Measurements from ENCODE around the gene PRR29. TPM values are rescaled to one million over a fixed set of nuclear protein-coding genes. Genes with fewer than 3 reads are reported as not detected.

PRR29 gene
- total RNA-seq, 6 experiments from 2014 or later, result 0.17 to 0.27 (median 0.19) TPM; not detected in 3

DNA sequence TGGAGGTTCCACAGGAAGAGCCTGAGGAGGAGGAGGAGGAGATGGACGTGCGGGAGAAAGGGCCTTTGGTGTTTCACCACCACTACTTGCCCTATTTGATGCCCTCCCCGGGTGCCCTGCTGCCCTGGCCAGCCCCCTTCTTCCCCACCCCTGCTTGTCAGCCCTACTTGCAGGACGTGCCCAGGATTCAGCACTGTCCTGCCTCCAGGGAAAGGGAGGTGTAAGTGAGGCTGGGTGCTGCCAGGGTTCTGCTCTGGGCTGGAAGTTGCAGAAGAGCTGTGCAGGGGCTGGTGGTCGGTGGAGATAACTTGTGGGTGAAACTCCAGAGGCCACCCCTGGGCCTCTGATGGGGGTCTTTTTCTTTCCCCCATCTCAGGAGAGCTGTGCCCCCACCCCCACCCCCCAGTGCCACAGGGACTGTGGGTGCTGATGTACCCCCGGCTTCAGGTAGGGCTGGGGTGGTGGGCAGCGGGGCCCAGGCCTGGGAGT is 3.0 kb downstream of the PRR29 start:
- Mint-ChIP-seq H3K27ac (no peak overlapping the region), H3K4me1 (ENCODE audit: low read depth) (peaks cover 14% of the 10 kb centered on the region), H3K4me3 (no peak overlapping the region), H3K36me3 (ENCODE audit: low read depth) (no peaks in the 10 kb centered on the region), H3K9me3 (no peaks in the 10 kb centered on the region), H3K27me3 (ENCODE audit: insufficient read depth) (peaks cover 27% of the 10 kb centered on the region)
- TF ChIP-seq, protein P1, sequence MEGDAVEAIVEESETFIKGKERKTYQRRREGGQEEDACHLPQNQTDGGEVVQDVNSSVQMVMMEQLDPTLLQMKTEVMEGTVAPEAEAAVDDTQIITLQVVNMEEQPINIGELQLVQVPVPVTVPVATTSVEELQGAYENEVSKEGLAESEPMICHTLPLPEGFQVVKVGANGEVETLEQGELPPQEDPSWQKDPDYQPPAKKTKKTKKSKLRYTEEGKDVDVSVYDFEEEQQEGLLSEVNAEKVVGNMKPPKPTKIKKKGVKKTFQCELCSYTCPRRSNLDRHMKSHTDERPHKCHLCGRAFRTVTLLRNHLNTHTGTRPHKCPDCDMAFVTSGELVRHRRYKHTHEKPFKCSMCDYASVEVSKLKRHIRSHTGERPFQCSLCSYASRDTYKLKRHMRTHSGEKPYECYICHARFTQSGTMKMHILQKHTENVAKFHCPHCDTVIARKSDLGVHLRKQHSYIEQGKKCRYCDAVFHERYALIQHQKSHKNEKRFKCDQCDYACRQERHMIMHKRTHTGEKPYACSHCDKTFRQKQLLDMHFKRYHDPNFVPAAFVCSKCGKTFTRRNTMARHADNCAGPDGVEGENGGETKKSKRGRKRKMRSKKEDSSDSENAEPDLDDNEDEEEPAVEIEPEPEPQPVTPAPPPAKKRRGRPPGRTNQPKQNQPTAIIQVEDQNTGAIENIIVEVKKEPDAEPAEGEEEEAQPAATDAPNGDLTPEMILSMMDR (IDR thresholded peaks at IDR 0.05), result no peak
- DNase-seq, result no peak

DNA sequence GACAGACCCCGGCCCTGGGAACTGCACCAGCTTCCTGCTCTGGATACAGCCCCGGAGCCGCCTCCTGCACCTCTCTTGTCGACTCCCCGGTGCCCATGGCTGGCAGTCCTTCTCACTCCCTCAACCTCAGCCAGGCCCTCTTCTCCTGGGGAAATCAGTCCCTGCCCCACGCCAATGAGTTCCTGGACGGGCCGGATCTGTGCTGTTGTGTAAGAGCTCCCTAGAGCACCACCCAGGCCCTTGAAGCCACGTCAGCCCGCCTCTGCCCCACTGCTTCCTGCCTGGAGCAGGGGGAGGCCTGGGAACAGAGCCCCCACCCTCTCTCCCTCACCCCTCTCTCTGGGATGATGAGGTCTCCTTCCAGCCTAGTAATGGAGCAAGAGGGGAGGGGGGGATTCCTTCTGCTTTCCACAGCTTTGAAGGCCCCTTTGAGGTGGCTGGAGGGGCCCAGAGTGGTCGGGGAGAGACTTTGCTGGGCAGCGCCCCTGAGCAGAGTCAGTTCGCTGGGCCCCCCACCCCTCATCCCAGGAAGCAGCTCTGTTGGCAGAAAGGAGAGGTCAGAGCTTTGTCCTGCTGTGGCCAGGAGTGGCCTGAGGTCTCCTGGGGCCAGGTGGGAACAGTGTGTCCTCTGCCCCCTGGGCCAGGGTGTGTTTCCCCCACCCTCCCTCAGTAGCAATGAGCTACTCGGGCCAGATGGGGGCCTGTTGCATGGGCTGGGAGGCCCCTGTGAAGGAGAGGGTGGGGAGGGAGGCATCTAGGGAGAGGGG is 3.8 kb downstream of the PRR29 start:
- DNase-seq, result no peak
- H3K27ac Mint-ChIP-seq, result no peak overlapping the region

DNA sequence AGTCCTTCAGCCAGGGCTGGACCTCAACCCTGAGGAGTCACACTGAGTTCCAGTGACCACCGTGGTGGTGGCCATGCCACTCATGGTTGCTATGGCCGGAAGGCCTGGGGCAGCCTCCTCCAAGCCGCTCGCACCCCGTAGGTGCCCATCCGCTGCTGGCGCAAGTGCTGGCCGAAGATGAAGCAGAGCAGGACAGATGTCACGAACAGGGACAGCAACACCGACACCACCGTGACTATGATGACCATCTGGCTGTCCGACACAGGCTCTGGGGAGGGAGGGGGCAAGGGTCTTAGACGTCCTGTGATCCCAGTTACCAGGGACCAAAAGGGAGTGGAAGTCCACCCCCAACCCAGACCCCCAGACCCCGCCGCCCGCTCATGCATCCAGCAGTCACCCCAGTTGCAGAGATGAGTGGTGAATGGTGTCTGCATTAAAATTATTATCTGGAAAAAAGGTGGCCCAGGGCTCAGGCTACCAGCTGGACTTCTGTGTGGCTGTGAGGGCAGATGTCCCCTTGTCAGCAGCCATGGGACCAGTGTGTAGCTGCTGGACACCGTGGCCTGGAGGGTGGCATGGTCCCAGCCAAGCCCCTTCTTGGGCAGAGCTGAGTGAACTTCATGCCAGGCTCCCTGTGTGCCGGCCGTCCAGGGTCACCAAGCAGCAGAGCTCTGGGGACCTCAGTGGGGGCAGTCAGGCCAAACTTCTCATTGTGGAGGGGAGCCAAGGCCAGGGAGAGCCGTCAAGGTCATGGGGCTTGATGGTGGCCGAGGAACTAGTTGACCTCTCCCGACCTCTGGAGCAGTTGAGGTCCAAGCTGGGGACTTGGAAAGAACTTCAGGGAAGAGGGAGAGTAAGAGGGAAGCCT is 4.7 kb downstream of the PRR29 start:
- H3K36me3 Mint-ChIP-seq (ENCODE audit: low read depth), result no peaks in the 10 kb centered on the region
- H3K4me1 Mint-ChIP-seq (ENCODE audit: low read depth), result peaks cover 25% of the 10 kb centered on the region
- H3K4me3 Mint-ChIP-seq, result no peak overlapping the region
- H3K27ac Mint-ChIP-seq, result no peak overlapping the region
- H3K9me3 Mint-ChIP-seq, result no peaks in the 10 kb centered on the region
- DNase-seq, result no peak
- TF ChIP-seq, protein P1 (IDR thresholded peaks at IDR 0.05), result no peak
- peaks cover 9% of the 10 kb centered on the region for H3K27me3 Mint-ChIP-seq (ENCODE audit: insufficient read depth)

More for the DNA sequence above, 3.8 kb downstream of the PRR29 start:
- Mint-ChIP-seq H3K36me3 (ENCODE audit: low read depth) (no peaks in the 10 kb centered on the region), H3K27me3 (ENCODE audit: insufficient read depth) (peaks cover 18% of the 10 kb centered on the region), H3K4me1 (ENCODE audit: low read depth) (peaks cover 19% of the 10 kb centered on the region), H3K9me3 (no peaks in the 10 kb centered on the region), H3K4me3 (no peak overlapping the region)
- TF ChIP-seq, protein P1 (IDR thresholded peaks at IDR 0.05), result no peak

DNA sequence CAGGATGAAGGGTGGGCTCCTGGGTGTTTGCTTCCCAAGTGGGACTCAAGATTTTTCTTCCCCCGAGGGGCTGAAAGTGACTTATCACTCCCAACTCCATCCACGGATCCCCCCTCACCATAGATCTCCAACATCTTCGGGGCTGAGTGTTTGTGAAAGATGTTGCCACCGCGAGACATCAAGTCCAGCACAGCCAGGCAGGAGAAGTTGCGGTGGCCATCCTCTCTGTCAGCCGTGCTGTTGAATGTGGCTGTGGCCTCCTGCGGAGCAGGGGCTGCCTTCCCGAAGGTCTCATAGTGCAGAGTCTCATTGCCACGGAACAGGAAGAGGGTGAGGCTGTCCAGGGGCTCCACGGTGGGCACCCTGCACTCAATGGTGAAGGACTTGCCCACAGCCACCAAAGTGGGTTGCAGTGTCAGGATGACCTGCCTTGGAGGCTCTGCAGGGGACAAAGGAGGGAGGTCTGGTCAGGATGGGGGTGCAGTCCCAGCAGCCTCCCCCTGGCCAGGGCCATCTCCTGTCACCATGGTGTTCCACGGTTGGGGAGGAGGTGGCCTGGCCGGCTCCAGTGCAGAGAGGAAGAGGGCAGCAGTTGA is 5.5 kb downstream of the PRR29 start:
- H3K27me3 Mint-ChIP-seq (ENCODE audit: insufficient read depth), result peaks cover 9% of the 10 kb centered on the region
- peaks cover 32% of the 10 kb centered on the region for H3K4me1 Mint-ChIP-seq (ENCODE audit: low read depth)
- TF ChIP-seq, protein P1 (IDR thresholded peaks at IDR 0.05), result no peak
- H3K27ac Mint-ChIP-seq, result no peak overlapping the region
- H3K36me3 Mint-ChIP-seq (ENCODE audit: low read depth), result no peaks in the 10 kb centered on the region
- H3K9me3 Mint-ChIP-seq, result no peaks in the 10 kb centered on the region
- no peak for DNase-seq
- no peak overlapping the region for H3K4me3 Mint-ChIP-seq

DNA sequence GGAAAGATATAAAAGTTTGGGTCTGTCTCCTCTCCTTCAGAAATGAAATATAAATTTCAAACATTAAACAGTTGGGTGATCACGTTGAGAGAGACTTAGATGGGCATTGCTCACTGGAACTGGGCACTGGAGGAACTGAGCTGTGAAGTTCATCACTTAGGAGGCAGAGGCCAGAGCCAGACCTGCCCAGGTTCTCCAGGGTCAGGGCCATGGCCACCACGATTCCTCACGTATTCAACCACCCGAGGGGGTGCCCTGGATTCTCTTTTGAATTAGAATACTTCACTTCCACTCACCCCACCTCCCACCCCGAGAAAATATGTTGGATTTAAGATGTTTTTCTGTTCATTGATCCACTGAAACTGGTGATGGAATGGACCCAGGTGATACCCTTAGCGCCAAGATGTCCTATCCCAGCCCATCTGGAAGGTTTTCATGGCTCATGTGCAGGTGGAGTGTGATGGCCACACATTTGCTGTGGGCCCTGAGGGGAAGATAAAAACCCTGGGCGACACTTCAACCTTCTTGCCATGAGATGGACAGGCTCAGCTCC is 6.1 kb downstream of the PRR29 start:
- H3K27me3 Mint-ChIP-seq (ENCODE audit: insufficient read depth), result peaks cover 4% of the 10 kb centered on the region
- no peak overlapping the region for H3K27ac Mint-ChIP-seq
- DNase-seq, result no peak
- H3K9me3 Mint-ChIP-seq, result no peaks in the 10 kb centered on the region
- TF ChIP-seq, protein P1 (IDR thresholded peaks at IDR 0.05), result no peak
- peaks cover 39% of the 10 kb centered on the region for H3K4me1 Mint-ChIP-seq (ENCODE audit: low read depth)
- H3K4me3 Mint-ChIP-seq, result no peak overlapping the region
- H3K36me3 Mint-ChIP-seq (ENCODE audit: low read depth), result no peaks in the 10 kb centered on the region
